Measurements from ENCODE around the gene ATP6V0E1.
A peak's percentile ranks its signal among the peaks of the same experiment; 100 is the strongest.

Gene ATP6V0E1

GRCh38 chr5:173057062-173057924 lies 73.7 kb downstream of the ATP6V0E1 start:
- TF ChIP-seq EGR1 (IDR thresholded peaks at IDR 0.05) = no peak
- no peak for TF ChIP-seq REST (IDR thresholded peaks at IDR 0.05; ENCODE audit: low read depth)
- TF ChIP-seq EP300 (IDR thresholded peaks at IDR 0.05; ENCODE audit: borderline replicate concordance) = 0 out of 2 replicates have a peak, but pooled peaks have one; percentile 25
- TF ChIP-seq TAF1 (IDR thresholded peaks at IDR 0.05; ENCODE audit: low read depth) = peak; percentile 66
- TF ChIP-seq ZBTB7A (IDR thresholded peaks at IDR 0.05; ENCODE audit: low read depth) = peak; percentile 66; the same call in 1 of the 2 replicates
- peak; percentile 24; the same call in 1 of the 2 replicates for TF ChIP-seq TCF12 (IDR thresholded peaks at IDR 0.05; ENCODE audit: low read depth)
- peak; percentile 64 for TF ChIP-seq CREB1 (IDR thresholded peaks at IDR 0.05; ENCODE audit: low read depth)
- 0 out of 2 replicates have a peak, but pooled peaks have one; percentile 13 for TF ChIP-seq FOXM1 (IDR thresholded peaks at IDR 0.05; ENCODE audit: borderline replicate concordance, low read depth)
- TF ChIP-seq USF1 (IDR thresholded peaks at IDR 0.05) = peak; percentile 68
- peak; percentile 70 for TF ChIP-seq MAX (IDR thresholded peaks at IDR 0.05)
- peak; percentile 96 for TF ChIP-seq YY1 (IDR thresholded peaks at IDR 0.05; ENCODE audit: low read depth)

GRCh38 chr5:173062141-173062540 lies 78.6 kb downstream of the ATP6V0E1 start:
- TF ChIP-seq EP300 (IDR thresholded peaks at IDR 0.05; ENCODE audit: borderline replicate concordance) (no peak), MAX (IDR thresholded peaks at IDR 0.05) (no peak), TEAD4 (IDR thresholded peaks at IDR 0.05) (no peak), CEBPB (IDR thresholded peaks at IDR 0.05) (no peak), RAD21 (IDR thresholded peaks at IDR 0.05; ENCODE audit: low read depth) (no peak), CREB1 (IDR thresholded peaks at IDR 0.05; ENCODE audit: low read depth) (no peak), YY1 (IDR thresholded peaks at IDR 0.05; ENCODE audit: low read depth) (no peak), ZBTB7A (IDR thresholded peaks at IDR 0.05; ENCODE audit: low read depth) (no peak), TCF12 (IDR thresholded peaks at IDR 0.05; ENCODE audit: low read depth) (no peak), NFIC (IDR thresholded peaks at IDR 0.05) (no peak), FOXM1 (IDR thresholded peaks at IDR 0.05; ENCODE audit: borderline replicate concordance, low read depth) (no peak), REST (IDR thresholded peaks at IDR 0.05; ENCODE audit: low read depth) (no peak), TAF1 (IDR thresholded peaks at IDR 0.05; ENCODE audit: low read depth) (no peak), USF1 (IDR thresholded peaks at IDR 0.05) (no peak), EGR1 (IDR thresholded peaks at IDR 0.05) (no peak)

GRCh38 chr5:173065155-173065554 lies 81.6 kb downstream of the ATP6V0E1 start:
- TF ChIP-seq REST (IDR thresholded peaks at IDR 0.05; ENCODE audit: low read depth) = no peak

GRCh38 chr5:173069671-173070070 lies 86.1 kb downstream of the ATP6V0E1 start:
- TF ChIP-seq USF1 (IDR thresholded peaks at IDR 0.05) = no peak
- no peak for TF ChIP-seq CEBPB (IDR thresholded peaks at IDR 0.05)
- no peak for TF ChIP-seq ZBTB7A (IDR thresholded peaks at IDR 0.05; ENCODE audit: low read depth)
- TF ChIP-seq YY1 (IDR thresholded peaks at IDR 0.05; ENCODE audit: low read depth) = no peak
- TF ChIP-seq EP300 (IDR thresholded peaks at IDR 0.05; ENCODE audit: borderline replicate concordance) = no peak
- TF ChIP-seq CREB1 (IDR thresholded peaks at IDR 0.05; ENCODE audit: low read depth) = no peak
- no peak for TF ChIP-seq TCF12 (IDR thresholded peaks at IDR 0.05; ENCODE audit: low read depth)
- no peak for TF ChIP-seq REST (IDR thresholded peaks at IDR 0.05; ENCODE audit: low read depth)
- no peak for TF ChIP-seq TAF1 (IDR thresholded peaks at IDR 0.05; ENCODE audit: low read depth)
- TF ChIP-seq RAD21 (IDR thresholded peaks at IDR 0.05; ENCODE audit: low read depth) = no peak
- no peak for TF ChIP-seq NFIC (IDR thresholded peaks at IDR 0.05)
- TF ChIP-seq MAX (IDR thresholded peaks at IDR 0.05) = no peak
- TF ChIP-seq TEAD4 (IDR thresholded peaks at IDR 0.05) = no peak
- TF ChIP-seq EGR1 (IDR thresholded peaks at IDR 0.05) = no peak
- no peak for TF ChIP-seq FOXM1 (IDR thresholded peaks at IDR 0.05; ENCODE audit: borderline replicate concordance, low read depth)
